ENCODE results near the gene CACHD1. TPM values are rescaled to one million over a fixed set of nuclear protein-coding genes. Genes with fewer than 3 reads are reported as not detected.

CACHD1 gene
- total and polyA plus RNA-seq, 2 of the 8 experiments (the other 6 are each of a cell fraction or from before 2014, with no cell fraction given) = 22.2 to 42.5 TPM

- H3K27ac ChIP-seq (ENCODE audit: low read depth, low read length) = no peak overlapping the region
- no peaks in the 10 kb centered on the region for H4K20me1 ChIP-seq (replicated peaks in 1 of 2; ENCODE audit: control insufficient read depth in 1 of 2, insufficient read depth in 2 of 2, low read length in 2 of 2)
- H3K4me3 ChIP-seq (ENCODE audit: extremely low read depth in 1 of 4, insufficient read depth in 2 of 4, low read depth in 3 of 4, low read length in 4 of 4) = no peak overlapping the region
- no peak overlapping the region for H3K23ac ChIP-seq (ENCODE audit: insufficient read length)
- no peak overlapping the region for H3K14ac ChIP-seq (ENCODE audit: insufficient read length)
- H3K36me3 ChIP-seq (ENCODE audit: control insufficient read depth in 2 of 4, insufficient read depth in 4 of 4, low read length in 3 of 4) = no peaks in the 10 kb centered on the region
- H3K4me2 ChIP-seq (ENCODE audit: insufficient read depth in 1 of 2, low read depth in 2 of 2, low read length in 2 of 2) = no peak overlapping the region
- DNase-seq (ENCODE audit: low read depth in 1 of 2, low spot score in 2 of 2) (no peak), FAIRE-seq (no peak)
- no peak overlapping the region for H4K8ac ChIP-seq (ENCODE audit: extremely low read depth, insufficient read depth, low read length)
- H3K9me3 ChIP-seq (ENCODE audit: insufficient read depth in 2 of 2, low read depth in 1 of 2, low read length in 1 of 2) = no peaks in the 10 kb centered on the region
- H2BK5ac ChIP-seq (ENCODE audit: low read depth, low read length) = no peak overlapping the region
- H3K4me1 ChIP-seq (replicated peaks in 1 of 4; ENCODE audit: control insufficient read depth in 3 of 4, insufficient read depth in 4 of 4, low read length in 3 of 4) = no peaks in the 10 kb centered on the region
- H3K23me2 ChIP-seq (ENCODE audit: low read depth, low read length) = no peaks in the 10 kb centered on the region
- H3K18ac ChIP-seq (ENCODE audit: extremely low read depth, low read length) = no peak overlapping the region
- H3K79me1 ChIP-seq (ENCODE audit: low read depth, low read length) = no peaks in the 10 kb centered on the region
- H4K91ac ChIP-seq (replicated peaks; ENCODE audit: insufficient read length, low read length) = no peak overlapping the region
- no peak overlapping the region for H2BK12ac ChIP-seq (ENCODE audit: low read depth, low read length)
- POLR2A ChIA-PET (ENCODE audit: partially characterized antibody) = no interaction called here
- no peak overlapping the region for H2AK5ac ChIP-seq (ENCODE audit: low read depth, low read length)
- H3K9ac ChIP-seq (replicated peaks in 1 of 4; ENCODE audit: extremely low read depth in 1 of 4, low read depth in 3 of 4, low read length in 3 of 4) = no peak overlapping the region
- no peak overlapping the region for H2AFZ ChIP-seq (ENCODE audit: low read length)
- H4K5ac ChIP-seq (ENCODE audit: insufficient read length, low read depth, low read length) = no peak overlapping the region
- no peak overlapping the region for H3K56ac ChIP-seq (replicated peaks; ENCODE audit: insufficient read length, low read depth, low read length)
- H3K79me2 ChIP-seq (ENCODE audit: control insufficient read depth in 1 of 2, insufficient read depth in 2 of 2, low read length in 2 of 2) = no peaks in the 10 kb centered on the region
- H3K4ac ChIP-seq (replicated peaks; ENCODE audit: insufficient read length, low read depth, low read length) = no peak overlapping the region
- H2BK15ac ChIP-seq (ENCODE audit: low read length) = no peak overlapping the region
- WGBS, 2 experiments (ENCODE audit: extremely low coverage in 1 of 2, insufficient coverage in 1 of 2, insufficient read length in 1 of 2, insufficient replicate concordance in 2 of 2, low coverage in 1 of 2, low lambda C conversion rate in 2 of 2, missing lambda C conversion rate in 1 of 2) = 86% methylated on average over 1 of the region's 1 CpG; no CpG with 5 or more reads in 1 of the 2 experiments
- H3K27me3 ChIP-seq (replicated peaks in 1 of 4; ENCODE audit: control insufficient read depth in 3 of 4, extremely low read depth in 1 of 4, insufficient read depth in 3 of 4, low read length in 3 of 4) = no peaks in the 10 kb centered on the region; a peak in 1 of 7 replicates
- CTCF ChIA-PET (ENCODE audit: partially characterized antibody) = no interaction called here
- no peak overlapping the region for H2BK120ac ChIP-seq (replicated peaks; ENCODE audit: low read depth, low read length)
- no peak overlapping the region for H2BK20ac ChIP-seq (ENCODE audit: low read length)
- TF ChIP-seq TAF7 (optimal IDR thresholded peaks at IDR 0.05; ENCODE audit: borderline replicate concordance, low read depth, low read length) (no peak), MAX (IDR thresholded peaks at IDR 0.05) (no peak)
These were observed 235.7 kb downstream of the CACHD1 start for GRCh38 chr1:64705591-64705990.

Measured in H1 (cell line).